OCI-LY7 (cell line): ENCODE results near the gene DNMT1.

Experiments
- CTCF ChIP-seq: fragments of 200-600 bp; sonication (generic); conservative IDR thresholded peaks from 2 replicates; pipeline ENCODE4 v1.5.1; 2014; ENCODE audit warnings: mild to moderate bottlenecking, antibody characterized with exemption, low read length, moderate library complexity, mixed read lengths
- EZH2phosphoT487 ChIP-seq: fragments of 200-600 bp; sonication (generic); IDR thresholded peaks from 2 replicates; pipeline ENCODE4 v1.6.1; 2018; ENCODE audit warnings: low read depth, borderline replicate concordance, mild to moderate bottlenecking, mixed run types, antibody characterized with exemption, low read length, moderate library complexity, mixed read lengths

DNA sequence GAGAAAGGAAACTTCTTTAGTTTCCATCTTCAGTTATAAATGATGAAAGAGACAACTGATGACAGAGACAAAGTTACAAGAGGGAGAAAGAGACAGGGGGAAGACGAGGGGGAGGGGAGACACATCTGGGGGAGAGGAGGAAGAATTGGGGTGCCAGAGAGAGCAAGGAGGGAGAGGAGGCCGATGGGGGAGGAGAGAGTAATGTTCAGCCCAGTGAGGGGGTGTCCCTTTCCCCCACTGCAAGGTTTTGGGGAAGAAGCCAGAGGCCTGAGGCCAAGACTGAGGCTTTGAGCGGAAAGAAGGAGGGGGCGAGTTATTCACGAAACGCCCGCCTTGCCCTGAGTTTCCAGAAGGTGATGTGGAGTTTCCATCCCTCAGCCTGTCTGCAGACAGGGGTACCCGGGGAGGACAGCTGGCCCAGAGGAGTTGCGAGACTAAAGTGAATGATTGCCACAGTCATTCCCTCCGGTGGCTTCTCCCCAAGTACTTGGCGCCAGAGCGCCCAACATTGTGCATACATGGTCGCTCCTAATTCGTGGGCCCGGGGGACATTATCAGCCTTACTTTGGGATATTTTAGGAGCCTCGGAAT, 89.1 kb downstream of the DNMT1 start:
- TF ChIP-seq CTCF = no peak
- TF ChIP-seq EZH2phosphoT487 = no peak
